Measurements from ENCODE around the gene RNF17. TPM values are rescaled to one million over a fixed set of nuclear protein-coding genes. Genes with fewer than 3 reads are reported as not detected.

The RNF17 gene
- total RNA-seq, 4 donors from 2014 or later, result 0.23 TPM; not detected in 3

- Histone ChIP-seq H3K27ac (no peak overlapping the region), H3K9me3 (no peaks in the 10 kb centered on the region), H3K27me3 (peaks cover 0 to 5% (median 0%) of the 10 kb centered on the region in 3 donors), H3K36me3 (no peaks in the 10 kb centered on the region), H3K4me3 (no peak overlapping the region), H3K4me1 (no peaks in the 10 kb centered on the region)
- DNase-seq (no peak), ATAC-seq (no peak)
- no peak for TF ChIP-seq POLR2A (IDR thresholded peaks at IDR 0.05)
- in situ Hi-C loops (cut with MboI; ENCODE audit: low sequenced_read_pairs in 4 of 4), result no loop called here
- intact Hi-C loops (cut with DNase I; ENCODE audit: low total_unique reads), result no loop called here
These were observed 111.6 kb downstream of the RNF17 start for GRCh38 chr13:24875566-24875965.

DNA sequence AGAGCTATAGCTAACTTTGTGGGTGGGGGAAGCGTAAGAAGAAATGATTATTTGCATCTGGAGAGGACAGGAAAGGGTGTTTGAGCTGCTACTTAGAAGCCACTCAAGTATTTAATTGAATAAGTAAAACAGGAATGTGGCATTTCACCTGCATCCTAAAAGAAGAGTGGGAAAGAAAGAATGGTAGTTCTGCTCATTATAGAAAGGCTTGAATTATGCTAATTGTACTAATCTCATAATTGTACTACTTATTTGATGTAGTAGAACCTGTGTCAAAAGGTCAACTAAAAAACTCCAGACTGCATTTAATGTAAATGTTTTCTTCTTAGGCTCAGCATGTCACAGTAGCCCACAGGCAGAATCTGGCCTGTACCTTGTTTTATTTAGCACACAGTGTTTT, 113.6 kb downstream of the RNF17 start:
- Histone ChIP-seq H3K4me3 (no peak overlapping the region), H3K4me1 (no peaks in the 10 kb centered on the region), H3K36me3 (no peaks in the 10 kb centered on the region), H3K9me3 (no peaks in the 10 kb centered on the region), H3K27ac (no peak overlapping the region), H3K27me3 (peaks cover 0 to 5% (median 0%) of the 10 kb centered on the region in 3 donors)
- in situ Hi-C loops (cut with MboI; ENCODE audit: low sequenced_read_pairs in 4 of 4), result no loop called here
- DNase-seq (no peak), ATAC-seq (no peak)
- TF ChIP-seq, protein P1, sequence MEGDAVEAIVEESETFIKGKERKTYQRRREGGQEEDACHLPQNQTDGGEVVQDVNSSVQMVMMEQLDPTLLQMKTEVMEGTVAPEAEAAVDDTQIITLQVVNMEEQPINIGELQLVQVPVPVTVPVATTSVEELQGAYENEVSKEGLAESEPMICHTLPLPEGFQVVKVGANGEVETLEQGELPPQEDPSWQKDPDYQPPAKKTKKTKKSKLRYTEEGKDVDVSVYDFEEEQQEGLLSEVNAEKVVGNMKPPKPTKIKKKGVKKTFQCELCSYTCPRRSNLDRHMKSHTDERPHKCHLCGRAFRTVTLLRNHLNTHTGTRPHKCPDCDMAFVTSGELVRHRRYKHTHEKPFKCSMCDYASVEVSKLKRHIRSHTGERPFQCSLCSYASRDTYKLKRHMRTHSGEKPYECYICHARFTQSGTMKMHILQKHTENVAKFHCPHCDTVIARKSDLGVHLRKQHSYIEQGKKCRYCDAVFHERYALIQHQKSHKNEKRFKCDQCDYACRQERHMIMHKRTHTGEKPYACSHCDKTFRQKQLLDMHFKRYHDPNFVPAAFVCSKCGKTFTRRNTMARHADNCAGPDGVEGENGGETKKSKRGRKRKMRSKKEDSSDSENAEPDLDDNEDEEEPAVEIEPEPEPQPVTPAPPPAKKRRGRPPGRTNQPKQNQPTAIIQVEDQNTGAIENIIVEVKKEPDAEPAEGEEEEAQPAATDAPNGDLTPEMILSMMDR (IDR thresholded peaks at IDR 0.05 in 4 of 5, conservative IDR thresholded peaks at IDR 0.05 in 1 of 5), result no peak
- TF ChIP-seq POLR2A (IDR thresholded peaks at IDR 0.05), result no peak
- intact Hi-C loops (cut with DNase I; ENCODE audit: low total_unique reads), result no loop called here

GRCh38 chr13:24878340-24878739, 114.4 kb downstream of the RNF17 start:
- Histone ChIP-seq H3K27me3 (peaks cover 0 to 5% (median 0%) of the 10 kb centered on the region in 3 donors), H3K36me3 (no peaks in the 10 kb centered on the region), H3K27ac (no peak overlapping the region), H3K4me3 (no peak overlapping the region), H3K4me1 (no peaks in the 10 kb centered on the region), H3K9me3 (no peaks in the 10 kb centered on the region)
- in situ Hi-C loops (cut with MboI; ENCODE audit: low sequenced_read_pairs in 4 of 4) (no loop called here), intact Hi-C loops (cut with DNase I; ENCODE audit: low total_unique reads) (no loop called here)
- no peak for ATAC-seq
- TF ChIP-seq, protein P1 (IDR thresholded peaks at IDR 0.05 in 4 of 5, conservative IDR thresholded peaks at IDR 0.05 in 1 of 5), result no peak
- TF ChIP-seq POLR2A (IDR thresholded peaks at IDR 0.05), result no peak
- DNase-seq, result no peak

GRCh38 chr13:24882665-24883064, 118.7 kb downstream of the RNF17 start:
- ATAC-seq (no peak), DNase-seq (no peak)
- H3K27me3 ChIP-seq, result no peaks in the 10 kb centered on the region
- intact Hi-C loops (cut with DNase I; ENCODE audit: low total_unique reads), result no loop called here
- H3K4me3 ChIP-seq, result no peak overlapping the region
- H3K4me1 ChIP-seq, result no peaks in the 10 kb centered on the region
- H3K9me3 ChIP-seq, result no peaks in the 10 kb centered on the region
- H3K36me3 ChIP-seq, result no peaks in the 10 kb centered on the region
- TF ChIP-seq, protein P1 (IDR thresholded peaks at IDR 0.05 in 4 of 5, conservative IDR thresholded peaks at IDR 0.05 in 1 of 5), result no peak
- no peak for TF ChIP-seq POLR2A (IDR thresholded peaks at IDR 0.05)
- in situ Hi-C loops (cut with MboI; ENCODE audit: low sequenced_read_pairs in 4 of 4), result no loop called here
- no peak overlapping the region for H3K27ac ChIP-seq

DNA sequence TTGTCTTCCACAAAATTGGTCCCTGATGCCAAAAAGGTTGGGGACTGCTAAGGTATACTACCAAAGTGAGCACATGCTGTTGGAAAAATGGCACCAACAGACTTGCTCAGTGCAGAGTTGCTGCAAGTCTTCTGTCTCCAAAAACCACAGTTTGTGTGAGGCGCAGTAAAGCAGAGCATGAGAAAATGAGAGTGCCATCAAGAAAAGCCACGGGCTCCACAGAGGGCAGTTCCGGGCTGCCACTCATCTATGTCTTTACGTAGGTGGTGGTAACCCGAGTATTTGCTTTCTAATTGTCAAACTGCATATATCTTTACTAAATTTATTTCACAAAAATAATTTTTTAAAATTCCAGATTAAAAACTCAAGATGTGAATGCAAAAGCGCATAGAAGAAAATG, 123.8 kb downstream of the RNF17 start:
- DNase-seq, result no peak
- in situ Hi-C loops (cut with MboI; ENCODE audit: low sequenced_read_pairs in 4 of 4), result no loop called here
- intact Hi-C loops (cut with DNase I; ENCODE audit: low total_unique reads), result no loop called here

More for the DNA sequence above, 123.8 kb downstream of the RNF17 start:
- no peak for TF ChIP-seq POLR2A (IDR thresholded peaks at IDR 0.05)
- TF ChIP-seq, protein P1 (IDR thresholded peaks at IDR 0.05 in 4 of 5, conservative IDR thresholded peaks at IDR 0.05 in 1 of 5), result no peak
- Histone ChIP-seq H3K9me3 (no peaks in the 10 kb centered on the region), H3K27ac (no peak overlapping the region), H3K36me3 (no peaks in the 10 kb centered on the region), H3K27me3 (no peaks in the 10 kb centered on the region), H3K4me1 (no peaks in the 10 kb centered on the region), H3K4me3 (no peak overlapping the region)
- ATAC-seq, result no peak

All from gastrocnemius medialis (tissue), 4 donors.